Right atrium auricular region (tissue), 2 donors: ENCODE data around the gene LRP1. TPM values are rescaled to one million over a fixed set of nuclear protein-coding genes. Genes with fewer than 3 reads are reported as not detected.

ENCODE experiments used
- DNase-seq: peaks from one replicate; pipeline ENCODE4 v3.0.0-alpha.2; 2019; ENCODE audit warnings: low spot score
- H3K27ac ChIP-seq, 2 donors: fragments of 200-600 bp; sonication (generic); 1 replicate in 1 of 2; 2 replicates in 1 of 2; pipeline ENCODE4 v1.5.1; 2016 to 2019
- H3K27me3 ChIP-seq, 2 donors: fragments of 200-600 bp; sonication (generic); one replicate each; pipeline versions ENCODE4 v1.5.1 to v1.6.0; 2017 to 2019
- H3K36me3 ChIP-seq: fragments of 200-600 bp; sonication (generic); one replicate; pipeline ENCODE4 v1.5.1; 2016
- H3K4me1 ChIP-seq, 2 donors: fragments of 200-600 bp; sonication (generic); one replicate each; pipeline versions ENCODE4 v1.5.1 to v1.6.0; 2017 to 2019
- H3K4me3 ChIP-seq, 2 donors: fragments of 200-600 bp; sonication (generic); 1 replicate in 1 of 2; 2 replicates in 1 of 2; pipeline ENCODE4 v1.5.1; 2017 to 2019; ENCODE audit warnings: mild to moderate bottlenecking in 1 of 2, moderate library complexity in 1 of 2
- H3K9me3 ChIP-seq, 2 donors: fragments of 200-600 bp; sonication (generic); one replicate each; pipeline ENCODE4 v1.5.1; 2019
- total RNA-seq, 2 donors: library from RNA; depleted of rRNA; stranded (reverse); fragments of >200 nt; gene quantifications; one replicate each; pipeline ENCODE4 v1.1.0, GENCODE V29; 2016
- TF ChIP-seq, protein P1 (sequence below), 2 donors: fragments of 200-600 bp; sonication (generic); IDR thresholded peaks; one replicate each; pipeline ENCODE4 v1.5.1; 2019; ENCODE audit warnings: antibody characterized with exemption in 2 of 2

LRP1 gene
- total RNA-seq, 2 donors from 2014 or later, result 89.4 to 211 TPM

DNA sequence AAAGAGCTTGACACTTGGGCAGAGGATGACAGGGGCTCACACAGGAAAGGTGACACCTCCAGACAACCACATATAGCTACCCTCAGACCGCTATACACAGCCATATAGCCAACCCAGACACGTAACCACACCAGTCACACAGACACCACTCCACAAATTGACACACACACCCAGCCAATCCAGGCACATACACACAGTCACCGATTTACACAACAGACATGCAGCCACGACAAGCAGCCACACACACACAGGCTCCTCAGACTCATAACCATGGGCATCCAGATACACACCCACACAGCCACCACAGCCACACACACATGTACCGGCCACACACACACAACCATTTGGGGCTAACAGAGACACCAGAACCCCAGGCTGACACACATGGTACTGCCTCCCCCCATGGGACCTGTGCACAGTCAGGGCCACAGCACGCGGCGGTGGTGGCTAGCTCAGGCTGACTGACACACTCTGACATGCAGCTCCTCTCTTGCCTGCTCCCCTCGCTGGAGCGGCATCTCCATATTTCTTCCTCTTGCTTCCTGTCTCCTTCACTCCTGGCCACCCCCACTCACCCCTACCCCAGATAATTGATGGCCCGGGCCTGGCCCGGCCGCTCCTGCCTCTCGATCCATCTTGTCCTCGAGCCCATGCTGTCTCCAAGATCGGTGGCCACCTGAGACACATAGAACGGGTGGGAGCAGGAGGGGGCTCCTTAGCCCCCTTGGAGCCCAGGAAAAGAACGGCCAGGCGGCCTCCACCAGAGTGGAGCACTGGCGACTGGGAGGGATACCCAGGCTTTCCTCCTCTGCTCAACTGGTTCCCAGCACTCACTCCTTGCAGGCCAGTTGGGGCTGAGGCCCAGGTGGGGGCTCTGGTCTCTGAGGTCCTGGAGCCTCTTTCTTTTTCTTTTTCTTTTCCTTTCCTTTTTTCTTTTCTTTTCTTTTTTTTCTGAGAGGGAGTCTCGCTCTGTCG is 95.2 kb downstream of the LRP1 start:
- H3K36me3 ChIP-seq, result no peaks in the 10 kb centered on the region
- H3K27me3 ChIP-seq, result peaks cover 32 to 41% of the 10 kb centered on the region in 2 donors
- H3K27ac ChIP-seq, result no peak overlapping the region
- no peaks in the 10 kb centered on the region for H3K9me3 ChIP-seq
- TF ChIP-seq, protein P1, sequence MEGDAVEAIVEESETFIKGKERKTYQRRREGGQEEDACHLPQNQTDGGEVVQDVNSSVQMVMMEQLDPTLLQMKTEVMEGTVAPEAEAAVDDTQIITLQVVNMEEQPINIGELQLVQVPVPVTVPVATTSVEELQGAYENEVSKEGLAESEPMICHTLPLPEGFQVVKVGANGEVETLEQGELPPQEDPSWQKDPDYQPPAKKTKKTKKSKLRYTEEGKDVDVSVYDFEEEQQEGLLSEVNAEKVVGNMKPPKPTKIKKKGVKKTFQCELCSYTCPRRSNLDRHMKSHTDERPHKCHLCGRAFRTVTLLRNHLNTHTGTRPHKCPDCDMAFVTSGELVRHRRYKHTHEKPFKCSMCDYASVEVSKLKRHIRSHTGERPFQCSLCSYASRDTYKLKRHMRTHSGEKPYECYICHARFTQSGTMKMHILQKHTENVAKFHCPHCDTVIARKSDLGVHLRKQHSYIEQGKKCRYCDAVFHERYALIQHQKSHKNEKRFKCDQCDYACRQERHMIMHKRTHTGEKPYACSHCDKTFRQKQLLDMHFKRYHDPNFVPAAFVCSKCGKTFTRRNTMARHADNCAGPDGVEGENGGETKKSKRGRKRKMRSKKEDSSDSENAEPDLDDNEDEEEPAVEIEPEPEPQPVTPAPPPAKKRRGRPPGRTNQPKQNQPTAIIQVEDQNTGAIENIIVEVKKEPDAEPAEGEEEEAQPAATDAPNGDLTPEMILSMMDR (IDR thresholded peaks at IDR 0.05), result no peak
- no peak for DNase-seq
- peaks cover 0 to 23% of the 10 kb centered on the region in 2 donors for H3K4me1 ChIP-seq
- H3K4me3 ChIP-seq, result no peak overlapping the region

DNA sequence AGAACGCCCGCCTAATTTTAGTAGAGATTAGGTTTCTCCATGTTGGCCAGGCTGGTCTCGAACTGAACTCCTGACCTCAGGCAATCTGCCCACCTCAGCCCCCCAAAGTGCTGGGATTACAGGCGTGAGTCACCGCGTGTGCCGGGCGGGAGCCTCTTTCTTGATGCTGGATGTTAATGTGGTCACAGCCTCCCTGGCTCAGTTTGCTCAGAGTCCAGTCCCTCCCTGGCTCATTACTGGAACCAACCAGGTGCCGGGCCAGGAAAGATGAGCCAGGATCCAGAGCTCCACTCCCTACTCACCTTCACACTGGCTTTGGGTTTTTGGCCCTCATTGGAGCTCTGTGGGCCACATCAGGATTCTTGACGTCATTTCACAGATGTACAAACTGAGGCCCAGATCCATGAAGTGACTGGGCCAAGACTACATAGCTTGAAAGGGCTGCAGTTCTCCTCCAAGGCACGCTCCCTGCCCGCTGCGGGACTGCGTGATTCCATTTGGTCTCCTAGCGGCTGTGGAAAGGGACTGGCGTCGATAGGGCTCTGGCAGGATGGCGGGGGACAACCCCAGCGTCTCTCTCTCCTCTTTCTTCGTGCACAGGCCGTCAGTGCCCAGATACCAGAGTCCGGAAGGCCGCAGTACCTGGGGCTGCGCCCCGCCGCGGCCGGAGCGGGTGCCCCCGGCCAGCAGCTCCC is 96.1 kb downstream of the LRP1 start:
- no peak for DNase-seq
- Histone ChIP-seq H3K4me1 (peaks cover 0 to 29% of the 10 kb centered on the region in 2 donors), H3K36me3 (no peaks in the 10 kb centered on the region), H3K9me3 (no peaks in the 10 kb centered on the region), H3K27me3 (peaks cover 32 to 41% of the 10 kb centered on the region in 2 donors), H3K4me3 (no peak overlapping the region), H3K27ac (no peak overlapping the region)
- TF ChIP-seq, protein P1 (IDR thresholded peaks at IDR 0.05), result no peak

DNA sequence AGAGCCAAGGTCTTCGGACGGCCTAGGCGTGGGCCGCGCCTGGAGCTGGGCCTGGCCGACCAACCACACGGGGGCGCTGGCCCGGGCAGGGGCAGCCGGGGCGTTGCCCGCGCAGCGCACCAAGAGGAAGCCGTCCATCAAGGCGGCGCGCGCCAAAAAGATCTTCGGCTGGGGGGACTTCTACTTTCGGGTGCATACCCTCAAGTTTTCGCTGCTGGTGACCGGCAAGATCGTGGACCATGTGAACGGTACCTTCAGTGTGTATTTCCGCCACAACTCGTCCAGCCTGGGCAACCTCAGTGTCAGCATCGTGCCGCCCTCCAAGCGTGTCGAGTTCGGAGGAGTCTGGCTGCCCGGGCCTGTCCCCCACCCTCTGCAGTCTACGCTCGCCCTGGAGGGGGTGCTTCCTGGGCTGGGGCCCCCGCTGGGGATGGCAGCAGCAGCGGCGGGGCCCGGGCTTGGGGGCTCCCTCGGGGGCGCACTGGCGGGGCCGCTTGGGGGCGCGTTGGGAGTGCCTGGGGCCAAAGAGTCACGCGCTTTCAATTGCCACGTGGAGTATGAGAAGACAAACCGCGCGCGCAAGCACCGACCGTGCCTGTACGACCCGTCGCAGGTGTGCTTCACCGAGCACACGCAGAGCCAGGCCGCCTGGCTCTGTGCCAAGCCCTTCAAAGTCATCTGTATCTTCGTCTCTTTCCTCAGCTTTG is 96.8 kb downstream of the LRP1 start:
- Histone ChIP-seq H3K9me3 (no peaks in the 10 kb centered on the region), H3K4me3 (peak overlapping the region in 1 of 2 donors; percentile 17), H3K27ac (no peak overlapping the region), H3K36me3 (no peaks in the 10 kb centered on the region), H3K27me3 (peaks cover 28 to 41% of the 10 kb centered on the region in 2 donors), H3K4me1 (peaks cover 0 to 35% of the 10 kb centered on the region in 2 donors)
- TF ChIP-seq, protein P1 (IDR thresholded peaks at IDR 0.05), result peak; percentile 33 to 68
- DNase-seq, result no peak

DNA sequence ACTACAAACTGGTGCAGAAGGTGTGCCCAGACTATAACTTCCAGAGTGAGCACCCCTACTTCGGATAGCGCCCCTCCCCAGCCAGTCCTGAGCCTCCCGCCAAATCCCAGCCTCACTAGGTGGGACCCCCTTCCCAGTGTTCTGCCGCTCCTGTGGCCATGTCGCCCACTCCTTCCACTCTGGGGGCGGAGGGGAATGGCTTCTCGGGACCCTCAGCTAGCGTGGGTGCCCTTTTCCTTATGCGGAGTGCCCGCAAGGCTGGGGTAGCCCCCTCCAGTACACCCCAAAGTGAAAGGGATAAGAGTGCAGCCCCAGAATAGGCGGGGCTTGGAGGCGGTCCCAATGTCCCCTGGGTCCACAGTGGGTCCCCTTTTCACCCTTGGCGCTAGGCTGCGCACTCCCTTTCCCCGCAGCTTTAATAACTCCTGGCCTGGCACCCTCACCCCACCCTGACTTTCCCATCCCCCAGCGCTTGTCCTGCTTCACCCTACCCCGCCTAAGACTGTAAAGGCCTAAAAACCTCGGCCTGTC is 97.5 kb downstream of the LRP1 start:
- Histone ChIP-seq H3K27me3 (peaks cover 25 to 41% of the 10 kb centered on the region in 2 donors), H3K36me3 (no peaks in the 10 kb centered on the region), H3K4me1 (peaks cover 0 to 41% of the 10 kb centered on the region in 2 donors), H3K9me3 (no peaks in the 10 kb centered on the region), H3K27ac (no peak overlapping the region), H3K4me3 (no peak overlapping the region)
- TF ChIP-seq, protein P1 (IDR thresholded peaks at IDR 0.05), result no peak
- no peak for DNase-seq

DNA sequence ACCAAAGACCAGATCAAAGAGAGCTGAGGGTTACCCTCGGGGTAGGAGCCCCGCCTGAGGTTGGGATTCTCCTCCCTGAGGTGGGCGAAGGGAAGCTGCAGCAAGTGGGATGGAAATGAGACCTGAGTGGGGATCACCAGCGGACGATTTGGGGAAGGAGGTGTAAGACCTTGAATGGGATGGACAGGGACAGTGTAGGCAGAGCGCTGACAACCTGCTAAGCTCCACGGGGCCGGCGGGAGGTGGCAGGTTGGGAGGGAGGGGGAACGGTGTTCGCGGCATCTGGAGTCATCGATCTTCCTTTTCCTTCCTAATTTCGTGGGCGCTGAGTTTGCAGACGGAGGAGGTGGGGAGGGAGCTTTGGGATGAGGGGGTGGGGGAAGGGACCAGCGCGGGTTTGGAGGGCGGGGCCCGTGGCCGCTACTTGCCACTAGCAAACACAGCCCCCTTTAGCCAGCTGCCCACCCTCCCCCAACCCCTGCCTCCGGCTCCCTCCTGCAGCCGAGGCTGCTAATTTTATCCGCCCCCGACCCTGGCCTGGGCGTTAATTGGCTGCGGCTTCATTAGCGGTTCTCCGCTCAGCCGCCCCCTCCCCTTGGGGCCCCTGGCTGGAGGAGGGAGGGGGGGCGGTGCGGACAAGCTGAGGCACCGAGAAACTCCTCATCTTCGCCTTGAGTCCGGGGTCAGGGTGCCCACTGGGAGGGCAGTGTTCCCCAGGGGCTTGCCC is 98.5 kb downstream of the LRP1 start:
- Histone ChIP-seq H3K4me1 (peaks cover 0 to 49% of the 10 kb centered on the region in 2 donors), H3K36me3 (peaks cover 5% of the 10 kb centered on the region), H3K27ac (no peak overlapping the region), H3K27me3 (peaks cover 19 to 41% of the 10 kb centered on the region in 2 donors), H3K9me3 (no peaks in the 10 kb centered on the region), H3K4me3 (peak overlapping the region in 1 of 2 donors; percentile 32)
- no peak for DNase-seq
- TF ChIP-seq, protein P1 (IDR thresholded peaks at IDR 0.05), result no peak
